ENCODE measurements around the gene CTDSP2.

DNA sequence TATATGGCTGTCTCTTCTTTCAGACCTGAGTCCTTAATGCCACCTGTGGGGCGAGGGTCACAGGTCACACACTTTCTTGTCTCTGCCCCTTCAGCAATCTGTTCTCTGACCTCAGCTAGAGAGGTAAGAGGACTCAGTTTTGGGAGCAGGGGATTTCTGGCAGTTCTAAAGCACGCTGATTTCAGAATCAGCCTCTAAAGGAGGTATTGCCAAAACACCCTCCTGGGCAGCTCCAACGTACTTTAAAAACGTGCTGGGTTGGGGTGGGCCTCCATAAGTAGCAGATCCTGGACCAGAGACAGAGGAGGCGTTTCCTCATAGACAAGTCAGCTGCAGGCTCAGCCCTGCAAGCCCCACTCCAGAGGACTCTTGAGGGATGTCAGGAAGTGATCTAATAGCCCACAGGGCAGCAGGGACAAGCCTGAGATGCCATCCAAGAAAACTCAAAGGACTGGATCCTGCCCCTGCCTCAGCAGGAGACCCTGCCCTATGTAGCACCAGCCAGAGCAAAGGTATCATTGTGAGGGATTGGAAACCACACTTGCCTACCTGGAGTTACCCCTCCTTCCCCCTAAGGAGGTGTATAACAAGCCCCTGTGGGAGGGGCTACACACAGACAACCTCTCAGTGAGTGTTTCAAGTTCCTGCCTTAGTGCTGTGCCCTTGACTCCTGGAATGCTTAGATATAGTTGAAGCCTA lies 8.5 kb downstream of the CTDSP2 start:
- TF ChIP-seq, protein P1, sequence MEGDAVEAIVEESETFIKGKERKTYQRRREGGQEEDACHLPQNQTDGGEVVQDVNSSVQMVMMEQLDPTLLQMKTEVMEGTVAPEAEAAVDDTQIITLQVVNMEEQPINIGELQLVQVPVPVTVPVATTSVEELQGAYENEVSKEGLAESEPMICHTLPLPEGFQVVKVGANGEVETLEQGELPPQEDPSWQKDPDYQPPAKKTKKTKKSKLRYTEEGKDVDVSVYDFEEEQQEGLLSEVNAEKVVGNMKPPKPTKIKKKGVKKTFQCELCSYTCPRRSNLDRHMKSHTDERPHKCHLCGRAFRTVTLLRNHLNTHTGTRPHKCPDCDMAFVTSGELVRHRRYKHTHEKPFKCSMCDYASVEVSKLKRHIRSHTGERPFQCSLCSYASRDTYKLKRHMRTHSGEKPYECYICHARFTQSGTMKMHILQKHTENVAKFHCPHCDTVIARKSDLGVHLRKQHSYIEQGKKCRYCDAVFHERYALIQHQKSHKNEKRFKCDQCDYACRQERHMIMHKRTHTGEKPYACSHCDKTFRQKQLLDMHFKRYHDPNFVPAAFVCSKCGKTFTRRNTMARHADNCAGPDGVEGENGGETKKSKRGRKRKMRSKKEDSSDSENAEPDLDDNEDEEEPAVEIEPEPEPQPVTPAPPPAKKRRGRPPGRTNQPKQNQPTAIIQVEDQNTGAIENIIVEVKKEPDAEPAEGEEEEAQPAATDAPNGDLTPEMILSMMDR (IDR thresholded peaks at IDR 0.05; ENCODE audit: low read depth, low read length) = no peak
- TF ChIP-seq EZH2phosphoT487 (IDR thresholded peaks at IDR 0.05; ENCODE audit: low read depth) = no peak
